ENCODE measurements around the gene PPP2R2D.

PPP2R2D gene

GRCh38 chr10:131889755-131890154, 11.1 kb upstream of the PPP2R2D start:
- DNase-seq (ENCODE audit: low read depth), result no peak

GRCh38 chr10:131890276-131891195, 10.3 kb upstream of the PPP2R2D start:
- no peak for DNase-seq (ENCODE audit: low read depth)

- no peak for DNase-seq (ENCODE audit: low read depth)
Observed at GRCh38 chr10:131891196-131891928, 9.4 kb upstream of the PPP2R2D start.

GRCh38 chr10:131891929-131892805, 8.6 kb upstream of the PPP2R2D start:
- DNase-seq (ENCODE audit: low read depth), result no peak

GRCh38 chr10:131892806-131893675, 7.8 kb upstream of the PPP2R2D start:
- no peak for DNase-seq (ENCODE audit: low read depth)

GRCh38 chr10:131895116-131895515, 5.7 kb upstream of the PPP2R2D start:
- DNase-seq (ENCODE audit: low read depth), result no peak

GRCh38 chr10:131896403-131896802, 4.4 kb upstream of the PPP2R2D start:
- no peak for DNase-seq (ENCODE audit: low read depth)

- DNase-seq (ENCODE audit: low read depth), result no peak
Observed at GRCh38 chr10:131897297-131897899, 3.4 kb upstream of the PPP2R2D start.

GRCh38 chr10:131898061-131898460, 2.7 kb upstream of the PPP2R2D start:
- DNase-seq (ENCODE audit: low read depth), result no peak

GRCh38 chr10:131898713-131899112, 2.1 kb upstream of the PPP2R2D start:
- DNase-seq (ENCODE audit: low read depth), result no peak

- no peak for DNase-seq (ENCODE audit: low read depth)
Observed at GRCh38 chr10:131899116-131899690, 1.6 kb upstream of the PPP2R2D start.

- no peak for DNase-seq (ENCODE audit: low read depth)
Observed at GRCh38 chr10:131899695-131900349, 986 bp upstream of the PPP2R2D start.

GRCh38 chr10:131901181-131901829, 497 bp downstream of the PPP2R2D start:
- no peak for DNase-seq (ENCODE audit: low read depth)

- DNase-seq (ENCODE audit: low read depth), result no peak
Observed at GRCh38 chr10:131902211-131902610, 1.4 kb downstream of the PPP2R2D start.

GRCh38 chr10:131902691-131903090, 1.9 kb downstream of the PPP2R2D start:
- DNase-seq (ENCODE audit: low read depth), result no peak

- DNase-seq (ENCODE audit: low read depth), result no peak
Observed at GRCh38 chr10:131905267-131905571, 4.4 kb downstream of the PPP2R2D start.

GRCh38 chr10:131905603-131906268, 4.9 kb downstream of the PPP2R2D start:
- no peak for DNase-seq (ENCODE audit: low read depth)

- DNase-seq (ENCODE audit: low read depth), result no peak
Observed at GRCh38 chr10:131906269-131906639, 5.4 kb downstream of the PPP2R2D start.

GRCh38 chr10:131907679-131908078, 6.9 kb downstream of the PPP2R2D start:
- no peak for DNase-seq (ENCODE audit: low read depth)

Data from non-pigmented ciliary epithelial cell (primary cell).